C1 segment of cervical spinal cord (tissue), 14 donors: Measurements from ENCODE around the gene SORCS2.

Experiments
- DNase-seq, 14 donors: peaks; one replicate each; lab custom pipeline; 2025; lab: John Stamatoyannopoulos, UW

The SORCS2 gene

GRCh38 chr4:7700665-7701064 lies 508.3 kb downstream of the SORCS2 start:
- no peak for DNase-seq

GRCh38 chr4:7701866-7702649 lies 509.7 kb downstream of the SORCS2 start:
- DNase-seq: no peak

- no peak for DNase-seq
These were observed 511.4 kb downstream of the SORCS2 start for GRCh38 chr4:7703688-7704087.

DNA sequence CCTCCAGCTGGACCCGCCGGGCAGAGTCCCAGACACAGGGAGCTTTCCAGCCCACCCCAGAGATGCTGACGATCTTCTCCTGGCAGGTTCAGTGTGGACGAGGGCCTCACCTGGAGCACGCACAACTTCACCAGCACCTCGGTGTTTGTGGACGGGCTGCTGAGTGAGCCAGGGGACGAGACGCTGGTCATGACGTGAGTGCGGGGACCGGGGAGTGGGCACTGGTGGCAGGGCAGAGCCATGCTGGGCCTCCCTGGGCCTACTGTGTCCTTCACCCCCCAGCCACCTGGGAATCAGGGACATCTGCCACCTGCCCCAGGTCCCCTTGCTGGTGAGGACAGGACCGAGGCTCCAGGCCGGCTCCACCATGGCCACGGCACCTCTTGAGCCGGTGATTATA lies 511.8 kb downstream of the SORCS2 start:
- no peak for DNase-seq

DNA sequence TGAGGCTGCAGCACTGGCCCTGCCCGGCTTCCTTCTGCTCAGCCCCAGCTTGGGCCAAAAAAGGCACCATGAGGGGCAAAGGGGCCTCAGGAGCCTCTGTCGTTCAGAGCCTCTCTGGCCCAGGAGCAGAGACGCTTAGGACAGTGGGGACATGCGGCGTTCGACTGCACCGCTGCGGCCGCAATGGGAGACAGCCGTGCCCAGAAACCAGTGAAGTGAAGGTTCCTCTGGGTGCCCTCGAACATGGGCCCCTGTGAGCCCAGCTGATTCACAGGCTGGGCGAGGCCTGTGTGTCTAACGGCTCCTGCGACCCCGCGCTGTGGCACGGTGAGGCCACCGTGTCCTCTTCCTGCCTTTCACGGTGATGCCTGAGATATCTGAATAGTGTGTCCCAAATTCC lies 512.3 kb downstream of the SORCS2 start:
- DNase-seq: no peak

DNA sequence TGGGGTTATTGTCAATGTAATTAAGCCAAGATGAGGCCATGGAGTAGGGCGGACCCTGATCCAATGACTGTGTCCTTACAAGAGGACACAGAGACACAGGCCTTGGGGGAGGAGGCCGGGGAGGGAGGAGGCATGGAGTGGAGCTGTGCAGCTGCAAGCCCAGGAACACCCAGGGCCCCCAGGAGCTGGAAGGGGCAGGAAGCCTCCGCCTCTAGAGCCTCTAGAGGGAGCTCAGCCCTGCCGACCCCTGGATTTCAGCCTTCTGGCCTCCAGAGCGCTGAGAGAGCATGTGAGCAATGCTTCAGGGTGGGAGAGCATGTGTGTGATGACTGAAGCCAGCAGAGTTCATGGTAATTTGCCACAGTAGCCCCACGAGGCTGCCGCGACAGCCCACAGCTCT lies 512.7 kb downstream of the SORCS2 start:
- DNase-seq: no peak

DNA sequence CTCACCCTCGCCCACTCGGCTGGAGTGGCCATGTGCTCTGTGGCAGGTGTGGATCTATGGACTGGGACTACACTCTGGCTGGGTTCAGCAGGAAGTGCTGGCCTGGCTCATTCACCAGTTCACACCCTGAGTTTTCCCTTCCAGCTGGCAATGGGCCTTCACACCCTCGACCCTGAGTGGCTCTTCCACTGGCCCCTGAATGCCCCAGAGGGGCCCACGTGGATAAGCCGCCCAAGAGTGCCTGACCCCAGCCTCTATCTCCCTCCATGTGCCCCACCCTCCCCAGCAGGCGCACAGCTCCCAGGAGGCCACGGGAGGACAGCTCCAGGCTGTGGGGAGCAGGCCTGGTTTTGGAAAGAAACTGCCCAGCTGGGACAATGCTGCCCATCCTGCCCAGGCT lies 513.3 kb downstream of the SORCS2 start:
- DNase-seq: no peak

DNA sequence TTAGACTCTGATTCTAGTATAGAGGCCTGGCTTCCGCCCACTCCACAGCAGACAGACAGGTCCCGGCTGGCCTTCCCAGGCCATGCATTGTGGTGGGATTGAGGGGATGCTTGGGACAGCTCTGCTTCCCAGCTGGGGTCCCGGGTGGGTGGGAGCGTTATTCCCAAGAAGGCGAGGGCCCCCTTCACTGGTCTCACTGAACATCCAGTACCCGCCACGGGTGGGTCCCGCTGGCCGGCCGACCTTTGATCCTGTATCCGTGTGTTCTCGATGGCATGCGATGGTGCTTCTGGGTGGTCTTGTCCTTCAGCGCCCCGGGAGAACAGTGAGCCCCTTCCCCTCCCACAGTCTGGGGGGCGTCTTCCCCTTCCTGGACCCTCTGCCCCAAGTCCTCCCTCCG lies 515.9 kb downstream of the SORCS2 start:
- DNase-seq: no peak

- no peak for DNase-seq
These were observed 516.6 kb downstream of the SORCS2 start for GRCh38 chr4:7708981-7709380.

- no peak for DNase-seq
These were observed 517.1 kb downstream of the SORCS2 start for GRCh38 chr4:7709431-7709830.

DNA sequence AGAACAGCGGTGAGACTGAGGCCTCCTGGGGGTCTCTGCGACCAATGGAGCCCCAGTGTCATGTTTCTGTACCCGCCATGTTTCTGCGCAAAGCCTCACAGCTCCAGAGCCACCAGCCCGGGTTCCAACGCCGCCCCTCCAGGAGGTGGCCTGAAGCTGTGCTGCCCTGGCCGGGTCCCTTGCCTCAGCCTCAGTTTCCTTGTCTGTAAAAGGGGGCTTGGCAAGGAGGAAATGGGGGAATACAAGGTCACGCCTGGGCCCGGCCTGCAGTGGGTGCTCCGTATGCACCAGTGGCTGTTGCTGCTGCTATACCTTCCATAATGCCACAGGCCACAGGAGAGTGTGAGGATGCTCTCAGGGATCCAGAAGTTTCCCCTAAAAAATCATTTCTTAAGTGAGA lies 517.8 kb downstream of the SORCS2 start:
- DNase-seq: no peak

GRCh38 chr4:7710576-7711306 lies 518.4 kb downstream of the SORCS2 start:
- no peak for DNase-seq

GRCh38 chr4:7711307-7711963 lies 519.1 kb downstream of the SORCS2 start:
- no peak for DNase-seq

DNA sequence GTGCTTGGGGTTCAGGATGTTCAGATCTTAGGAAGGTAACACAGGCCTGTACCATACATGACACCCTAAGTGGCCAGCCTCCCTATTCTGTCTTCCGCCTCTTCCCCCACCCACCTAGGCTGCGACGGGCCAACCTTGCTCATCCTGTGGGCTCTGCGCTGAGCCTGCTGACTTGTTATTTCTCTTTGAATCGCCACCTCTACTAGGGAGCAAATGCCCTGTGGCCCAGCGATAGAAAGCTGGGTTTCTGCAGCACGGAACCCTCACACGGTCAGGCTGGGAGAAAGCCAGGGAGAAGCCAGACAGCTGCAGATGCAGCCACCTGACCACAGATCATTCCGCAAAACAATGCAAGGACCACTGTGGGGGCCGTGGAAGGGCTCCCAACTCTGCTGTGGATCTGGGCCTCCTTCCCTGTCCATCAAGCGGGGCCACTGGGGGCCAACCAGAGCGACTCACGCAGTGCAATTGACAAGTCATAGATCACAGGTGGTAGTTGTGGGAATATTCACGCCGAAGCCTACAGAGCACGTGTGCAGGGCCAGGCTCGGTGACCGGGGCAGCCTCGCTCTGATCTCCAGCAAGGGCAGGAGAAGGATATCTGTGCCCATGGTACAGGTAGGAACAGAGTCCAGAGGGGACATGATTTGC lies 519.8 kb downstream of the SORCS2 start:
- no peak for DNase-seq

DNA sequence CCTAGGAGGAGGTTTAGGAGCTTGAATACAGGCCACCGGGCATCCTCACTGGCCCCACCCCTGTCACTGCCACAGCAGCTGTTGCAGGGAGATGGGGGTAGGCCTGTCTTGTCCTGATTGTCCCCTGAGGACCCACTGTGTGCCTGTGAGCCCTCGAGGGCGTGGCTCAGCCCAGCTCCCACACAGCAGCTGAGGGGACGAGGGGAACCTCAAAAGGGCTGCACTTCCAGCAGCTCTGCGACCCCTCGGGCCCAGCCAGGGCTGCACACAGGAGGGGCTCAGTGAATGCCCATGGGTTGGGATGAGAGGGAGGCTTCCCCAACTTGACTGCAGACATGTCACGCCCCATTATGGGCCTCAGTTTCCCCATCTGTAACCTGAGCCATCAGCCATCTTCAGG lies 521.4 kb downstream of the SORCS2 start:
- no peak for DNase-seq

DNA sequence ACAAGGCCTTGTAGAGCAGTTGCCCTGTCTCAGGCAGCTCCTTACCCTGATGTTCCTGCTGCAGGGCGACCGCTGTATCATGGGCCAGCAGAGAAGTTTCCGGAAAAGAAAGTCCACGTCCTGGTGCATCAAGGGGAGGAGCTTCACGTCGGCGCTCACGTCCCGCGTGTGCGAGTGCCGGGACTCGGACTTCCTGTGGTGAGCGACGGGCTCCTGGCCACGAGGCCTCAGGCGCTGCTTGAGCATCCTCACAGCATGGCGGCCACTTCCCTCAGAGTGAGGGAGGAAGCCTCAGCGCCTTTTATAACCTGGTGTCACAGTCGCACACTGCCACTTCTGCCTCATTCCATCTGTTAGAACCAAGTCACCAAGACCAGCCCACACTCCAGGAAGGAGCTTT lies 521.8 kb downstream of the SORCS2 start:
- no peak for DNase-seq

GRCh38 chr4:7714738-7715137 lies 522.4 kb downstream of the SORCS2 start:
- no peak for DNase-seq

DNA sequence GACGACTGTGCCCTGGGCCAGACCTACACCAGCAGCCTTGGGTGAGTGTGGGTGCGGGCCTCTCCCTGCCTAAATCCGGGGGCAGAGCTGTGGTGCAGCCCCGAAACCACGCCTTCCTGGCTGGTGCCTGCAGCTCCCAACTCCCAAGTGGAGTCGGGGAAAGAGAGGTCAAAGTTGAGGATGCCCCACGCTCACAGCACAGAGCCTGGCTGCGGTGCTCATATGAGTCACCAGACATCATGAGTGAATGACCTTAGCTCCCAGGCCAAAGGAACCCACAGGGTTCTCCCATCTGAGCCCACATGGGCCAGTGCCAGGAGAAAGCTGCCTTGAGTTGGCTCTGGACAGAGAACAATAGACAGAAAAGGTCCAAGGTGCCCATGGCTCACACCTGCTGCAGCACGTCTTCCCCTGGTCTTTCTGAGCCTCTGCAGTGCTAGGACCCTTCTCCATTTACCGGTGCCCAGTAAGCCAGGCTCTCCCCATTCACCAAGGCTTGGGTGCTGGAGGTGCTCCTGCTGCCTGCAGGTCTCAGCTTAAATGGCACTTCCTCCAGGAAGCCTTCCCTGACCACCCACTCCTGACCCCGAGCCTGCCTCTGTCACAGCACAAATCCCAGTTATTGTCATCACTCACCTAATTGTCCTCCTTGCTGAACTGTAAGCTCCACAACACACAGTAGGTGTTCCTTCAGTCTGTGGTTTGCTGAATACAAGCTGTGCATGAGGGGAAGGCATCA lies 523.1 kb downstream of the SORCS2 start:
- DNase-seq: no peak

- DNase-seq: no peak
These were observed 523.8 kb downstream of the SORCS2 start for GRCh38 chr4:7716010-7716721.

DNA sequence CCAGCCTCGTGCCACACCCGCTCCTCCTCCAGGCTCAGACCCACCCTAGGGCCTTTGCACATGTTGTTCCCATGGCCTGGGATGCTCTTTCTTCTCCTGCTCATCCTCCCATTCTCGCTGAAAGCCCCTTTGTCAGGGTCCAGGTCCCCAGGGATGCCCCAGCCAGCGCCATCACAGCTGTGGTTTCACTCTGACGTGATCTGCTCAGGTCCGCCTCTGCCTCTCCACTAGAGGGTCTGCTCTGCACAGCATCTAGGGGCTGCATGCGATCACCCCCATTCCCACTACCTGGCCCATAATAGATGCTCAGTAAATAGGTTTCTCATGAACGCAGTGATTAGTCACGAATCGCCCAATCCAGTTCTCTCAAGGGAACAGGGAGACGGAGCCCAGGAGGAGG lies 524.8 kb downstream of the SORCS2 start:
- no peak for DNase-seq

GRCh38 chr4:7717946-7718490 lies 525.7 kb downstream of the SORCS2 start:
- DNase-seq: no peak
